Mammary epithelial cell (primary cell): ENCODE measurements around the gene SMIM22.

Source experiments
- EZH2 ChIP-seq: IDR thresholded peaks from 2 replicates; pipeline ENCODE4 v1.6.1; 2012; ENCODE audit warnings: low read length, inconsistent platforms, borderline replicate concordance
- TF ChIP-seq, protein P1 (sequence below), 2 donors: IDR thresholded peaks in 1 of 2; conservative IDR thresholded peaks in 1 of 2; 2 replicates each; pipeline ENCODE4 v1.5.1; 2011 to 2012; ENCODE audit warnings: inconsistent platforms in 2 of 2, low read length in 2 of 2, mild to moderate bottlenecking in 2 of 2, control low read depth in 1 of 2, low read depth in 1 of 2; ENCODE audit not compliant: insufficient read depth in 1 of 2; ENCODE audit errors: extremely low read depth in 1 of 2

DNA sequence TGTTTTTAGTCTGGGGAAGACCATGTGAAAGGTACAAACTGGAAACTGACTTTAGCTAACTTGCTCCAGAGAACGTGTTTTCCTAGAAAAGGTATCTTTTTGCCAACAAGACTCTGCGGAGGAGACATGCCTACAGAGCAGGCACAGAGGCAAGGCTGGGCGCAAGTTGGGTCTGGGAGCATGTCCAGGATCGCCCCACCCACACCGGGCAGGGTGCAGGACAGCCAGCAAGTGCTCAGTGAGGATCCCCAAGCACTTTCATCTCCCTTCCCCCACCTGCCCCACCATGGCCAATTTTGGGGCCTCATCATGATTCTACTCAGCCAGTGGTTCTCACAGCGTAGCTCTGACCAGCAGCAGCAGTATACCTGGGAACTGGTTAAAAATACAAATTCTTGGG lies 25.5 kb downstream of the SMIM22 start:
- TF ChIP-seq, protein P1, sequence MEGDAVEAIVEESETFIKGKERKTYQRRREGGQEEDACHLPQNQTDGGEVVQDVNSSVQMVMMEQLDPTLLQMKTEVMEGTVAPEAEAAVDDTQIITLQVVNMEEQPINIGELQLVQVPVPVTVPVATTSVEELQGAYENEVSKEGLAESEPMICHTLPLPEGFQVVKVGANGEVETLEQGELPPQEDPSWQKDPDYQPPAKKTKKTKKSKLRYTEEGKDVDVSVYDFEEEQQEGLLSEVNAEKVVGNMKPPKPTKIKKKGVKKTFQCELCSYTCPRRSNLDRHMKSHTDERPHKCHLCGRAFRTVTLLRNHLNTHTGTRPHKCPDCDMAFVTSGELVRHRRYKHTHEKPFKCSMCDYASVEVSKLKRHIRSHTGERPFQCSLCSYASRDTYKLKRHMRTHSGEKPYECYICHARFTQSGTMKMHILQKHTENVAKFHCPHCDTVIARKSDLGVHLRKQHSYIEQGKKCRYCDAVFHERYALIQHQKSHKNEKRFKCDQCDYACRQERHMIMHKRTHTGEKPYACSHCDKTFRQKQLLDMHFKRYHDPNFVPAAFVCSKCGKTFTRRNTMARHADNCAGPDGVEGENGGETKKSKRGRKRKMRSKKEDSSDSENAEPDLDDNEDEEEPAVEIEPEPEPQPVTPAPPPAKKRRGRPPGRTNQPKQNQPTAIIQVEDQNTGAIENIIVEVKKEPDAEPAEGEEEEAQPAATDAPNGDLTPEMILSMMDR (conservative IDR thresholded peaks at IDR 0.05 in 1 of 2, IDR thresholded peaks at IDR 0.05 in 1 of 2; ENCODE audit: extremely low read depth in 1 of 2, insufficient read depth in 1 of 2, low read depth in 1 of 2, low read length in 2 of 2) = no peak
- TF ChIP-seq EZH2 = no peak
